NOMO-1 treated with DMSO at 0.1 percent for 48 hours (cell line): ENCODE results near the gene NEK6.
"Not testable (repeated sequence)": the region's sequence is repeated elsewhere in the genome, so short reads cannot be mapped to it uniquely, and the experiment has no call there.

Experiments
- DNase-seq: peaks from one replicate; lab custom pipeline; 2025; ENCODE audit not compliant: unreplicated experiment; lab: John Stamatoyannopoulos, UW

The NEK6 gene

GRCh38 chr9:124225945-124226344 lies 31.8 kb upstream of the NEK6 start:
- no peak for DNase-seq

- no peak for DNase-seq
Measured at GRCh38 chr9:124228516-124228915, 29.2 kb upstream of the NEK6 start.

- no peak for DNase-seq
Measured at GRCh38 chr9:124231095-124231737, 26.5 kb upstream of the NEK6 start.

GRCh38 chr9:124238546-124239140 lies 19.1 kb upstream of the NEK6 start:
- no peak for DNase-seq

- DNase-seq = peak; percentile 86
Measured at GRCh38 chr9:124239249-124240073, 18.3 kb upstream of the NEK6 start.

- DNase-seq = peak; percentile 56
Measured at GRCh38 chr9:124242331-124243194, 15.2 kb upstream of the NEK6 start.

- not testable (repeated sequence) for DNase-seq
Measured at GRCh38 chr9:124247393-124247792, 10.4 kb upstream of the NEK6 start.

- DNase-seq = no peak
Measured at GRCh38 chr9:124248066-124248465, 9.7 kb upstream of the NEK6 start.

GRCh38 chr9:124248960-124249359 lies 8.8 kb upstream of the NEK6 start:
- no peak for DNase-seq

GRCh38 chr9:124251204-124251603 lies 6.5 kb upstream of the NEK6 start:
- no peak for DNase-seq

GRCh38 chr9:124251605-124252378 lies 6.0 kb upstream of the NEK6 start:
- DNase-seq = no peak

- not testable (repeated sequence) for DNase-seq
Measured at GRCh38 chr9:124252878-124253277, 4.9 kb upstream of the NEK6 start.

- DNase-seq = peak; percentile 41
Measured at GRCh38 chr9:124254261-124254682, 3.5 kb upstream of the NEK6 start.

- DNase-seq = no peak
Measured at GRCh38 chr9:124255222-124255621, 2.5 kb upstream of the NEK6 start.

GRCh38 chr9:124256517-124257069 lies 1.2 kb upstream of the NEK6 start:
- DNase-seq = no peak

GRCh38 chr9:124257070-124257843 lies 492 bp upstream of the NEK6 start:
- DNase-seq = no peak

- DNase-seq = no peak
Measured at GRCh38 chr9:124258607-124259157, 933 bp downstream of the NEK6 start.

- no peak for DNase-seq
Measured at GRCh38 chr9:124259158-124259808, 1.5 kb downstream of the NEK6 start.
